ENCODE results near the gene SNX13.

The SNX13 gene

GRCh38 chr7:17947620-17948019, 7.3 kb upstream of the SNX13 start:
- DNase-seq (ENCODE audit: low spot score), result peak; percentile 40

- DNase-seq (ENCODE audit: low spot score), result peak; percentile 13
Measured at GRCh38 chr7:17946591-17946990, 6.3 kb upstream of the SNX13 start.

- DNase-seq (ENCODE audit: low spot score), result no peak
Measured at GRCh38 chr7:17944720-17945119, 4.4 kb upstream of the SNX13 start.

GRCh38 chr7:17943006-17943405, 2.7 kb upstream of the SNX13 start:
- no peak for DNase-seq (ENCODE audit: low spot score)

GRCh38 chr7:17942231-17942630, 1.9 kb upstream of the SNX13 start:
- DNase-seq (ENCODE audit: low spot score), result no peak

GRCh38 chr7:17940951-17941431, 697 bp upstream of the SNX13 start:
- peak; percentile 27 for DNase-seq (ENCODE audit: low spot score)

- DNase-seq (ENCODE audit: low spot score), result no peak
Measured at GRCh38 chr7:17939606-17940301, 540 bp downstream of the SNX13 start.

- peak; percentile 33 for DNase-seq (ENCODE audit: low spot score)
Measured at GRCh38 chr7:17939211-17939605, 1.1 kb downstream of the SNX13 start.

GRCh38 chr7:17937506-17938120, 2.7 kb downstream of the SNX13 start:
- DNase-seq (ENCODE audit: low spot score), result no peak

GRCh38 chr7:17936321-17936720, 4.0 kb downstream of the SNX13 start:
- no peak for DNase-seq (ENCODE audit: low spot score)

GRCh38 chr7:17934612-17935240, 5.6 kb downstream of the SNX13 start:
- DNase-seq (ENCODE audit: low spot score), result no peak

GRCh38 chr7:17934094-17934493, 6.2 kb downstream of the SNX13 start:
- no peak for DNase-seq (ENCODE audit: low spot score)

- DNase-seq (ENCODE audit: low spot score), result no peak
Measured at GRCh38 chr7:17932770-17933169, 7.5 kb downstream of the SNX13 start.

- DNase-seq (ENCODE audit: low spot score), result no peak
Measured at GRCh38 chr7:17931069-17931468, 9.2 kb downstream of the SNX13 start.

- no peak for DNase-seq (ENCODE audit: low spot score)
Measured at GRCh38 chr7:17930546-17930945, 9.7 kb downstream of the SNX13 start.

GRCh38 chr7:17929647-17930395, 10.5 kb downstream of the SNX13 start:
- no peak for DNase-seq (ENCODE audit: low spot score)

- no peak for DNase-seq (ENCODE audit: low spot score)
Measured at GRCh38 chr7:17928055-17928454, 12.2 kb downstream of the SNX13 start.

- DNase-seq (ENCODE audit: low spot score), result no peak
Measured at GRCh38 chr7:17921857-17922416, 18.4 kb downstream of the SNX13 start.

GRCh38 chr7:17917842-17918241, 22.5 kb downstream of the SNX13 start:
- DNase-seq (ENCODE audit: low spot score), result no peak

- no peak for DNase-seq (ENCODE audit: low spot score)
Measured at GRCh38 chr7:17916786-17917185, 23.5 kb downstream of the SNX13 start.

GRCh38 chr7:17915796-17916195, 24.5 kb downstream of the SNX13 start:
- no peak for DNase-seq (ENCODE audit: low spot score)

- no peak for DNase-seq (ENCODE audit: low spot score)
Measured at GRCh38 chr7:17915168-17915567, 25.1 kb downstream of the SNX13 start.

Data from globus pallidus (tissue), 1 donor.